Dermis blood vessel endothelial cell (primary cell): ENCODE data around the gene NFE2L2. TPM values are rescaled to one million over a fixed set of nuclear protein-coding genes. Genes with fewer than 3 reads are reported as not detected.
"Not testable (repeated sequence)": the region's sequence is repeated elsewhere in the genome, so short reads cannot be mapped to it uniquely, and the experiment has no call there.

Experiments used
- DNase-seq: peaks from one replicate; pipeline ENCODE4 v3.0.0; 2010
- total RNA-seq: library from RNA; depleted of rRNA; stranded (reverse); fragments of >200 nt; gene quantifications from 2 replicates; pipeline ENCODE4 v1.2.3, GENCODE V29; 2014

NFE2L2 gene
- 57.9 and 69.9 TPM in 2 replicates for total RNA-seq

GRCh38 chr2:177264693-177265587 is at the start of gene NFE2L2:
Gene NFE2L2 (minus strand): TSS chr2:177264727. CDS start chr2:177264576, 151 bp downstream.
- peak; percentile 92 for DNase-seq

GRCh38 chr2:177314194-177314593 is 49.7 kb upstream of the NFE2L2 start:
- no peak for DNase-seq

- no peak for DNase-seq
These were observed 48.7 kb upstream of the NFE2L2 start for GRCh38 chr2:177313162-177313781.

- DNase-seq: no peak
These were observed 48.0 kb upstream of the NFE2L2 start for GRCh38 chr2:177312562-177312961.

GRCh38 chr2:177309672-177310309 is 45.3 kb upstream of the NFE2L2 start:
- DNase-seq: not testable (repeated sequence)

GRCh38 chr2:177306550-177306949 is 42.0 kb upstream of the NFE2L2 start:
- DNase-seq: no peak

- no peak for DNase-seq
These were observed 39.4 kb upstream of the NFE2L2 start for GRCh38 chr2:177303939-177304338.

GRCh38 chr2:177302552-177302951 is 38.0 kb upstream of the NFE2L2 start:
- no peak for DNase-seq

- no peak for DNase-seq
These were observed 33.7 kb upstream of the NFE2L2 start for GRCh38 chr2:177298191-177298590.

- DNase-seq: peak; percentile 53
These were observed 31.5 kb upstream of the NFE2L2 start for GRCh38 chr2:177296040-177296439.

- no peak for DNase-seq
These were observed 31.0 kb upstream of the NFE2L2 start for GRCh38 chr2:177295484-177295883.

- no peak for DNase-seq
These were observed 27.2 kb upstream of the NFE2L2 start for GRCh38 chr2:177291701-177292100.

GRCh38 chr2:177289824-177290628 is 25.5 kb upstream of the NFE2L2 start:
- DNase-seq: no peak

GRCh38 chr2:177287814-177288213 is 23.3 kb upstream of the NFE2L2 start:
- DNase-seq: no peak

GRCh38 chr2:177285892-177286715 is 21.6 kb upstream of the NFE2L2 start:
- DNase-seq: no peak

GRCh38 chr2:177284531-177284930 is 20.0 kb upstream of the NFE2L2 start:
- no peak for DNase-seq

GRCh38 chr2:177283906-177284305 is 19.4 kb upstream of the NFE2L2 start:
- DNase-seq: no peak

- no peak for DNase-seq
These were observed 18.5 kb upstream of the NFE2L2 start for GRCh38 chr2:177282787-177283572.

GRCh38 chr2:177282181-177282641 is 17.7 kb upstream of the NFE2L2 start:
- no peak for DNase-seq

GRCh38 chr2:177281400-177282180 is 17.1 kb upstream of the NFE2L2 start:
- DNase-seq: no peak
